Measurements from ENCODE around the gene PHF2.

PHF2 gene

GRCh38 chr9:93677641-93678136, 101.3 kb downstream of the PHF2 start:
- TF ChIP-seq, protein P1, sequence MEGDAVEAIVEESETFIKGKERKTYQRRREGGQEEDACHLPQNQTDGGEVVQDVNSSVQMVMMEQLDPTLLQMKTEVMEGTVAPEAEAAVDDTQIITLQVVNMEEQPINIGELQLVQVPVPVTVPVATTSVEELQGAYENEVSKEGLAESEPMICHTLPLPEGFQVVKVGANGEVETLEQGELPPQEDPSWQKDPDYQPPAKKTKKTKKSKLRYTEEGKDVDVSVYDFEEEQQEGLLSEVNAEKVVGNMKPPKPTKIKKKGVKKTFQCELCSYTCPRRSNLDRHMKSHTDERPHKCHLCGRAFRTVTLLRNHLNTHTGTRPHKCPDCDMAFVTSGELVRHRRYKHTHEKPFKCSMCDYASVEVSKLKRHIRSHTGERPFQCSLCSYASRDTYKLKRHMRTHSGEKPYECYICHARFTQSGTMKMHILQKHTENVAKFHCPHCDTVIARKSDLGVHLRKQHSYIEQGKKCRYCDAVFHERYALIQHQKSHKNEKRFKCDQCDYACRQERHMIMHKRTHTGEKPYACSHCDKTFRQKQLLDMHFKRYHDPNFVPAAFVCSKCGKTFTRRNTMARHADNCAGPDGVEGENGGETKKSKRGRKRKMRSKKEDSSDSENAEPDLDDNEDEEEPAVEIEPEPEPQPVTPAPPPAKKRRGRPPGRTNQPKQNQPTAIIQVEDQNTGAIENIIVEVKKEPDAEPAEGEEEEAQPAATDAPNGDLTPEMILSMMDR (IDR thresholded peaks at IDR 0.05; ENCODE audit: insufficient read depth, low read depth, low read length, missing control alignments), result no peak
- no peak overlapping the region for H3K4me3 ChIP-seq (ENCODE audit: low read depth, low read length)
- no peak for DNase-seq (ENCODE audit: low read depth)

DNA sequence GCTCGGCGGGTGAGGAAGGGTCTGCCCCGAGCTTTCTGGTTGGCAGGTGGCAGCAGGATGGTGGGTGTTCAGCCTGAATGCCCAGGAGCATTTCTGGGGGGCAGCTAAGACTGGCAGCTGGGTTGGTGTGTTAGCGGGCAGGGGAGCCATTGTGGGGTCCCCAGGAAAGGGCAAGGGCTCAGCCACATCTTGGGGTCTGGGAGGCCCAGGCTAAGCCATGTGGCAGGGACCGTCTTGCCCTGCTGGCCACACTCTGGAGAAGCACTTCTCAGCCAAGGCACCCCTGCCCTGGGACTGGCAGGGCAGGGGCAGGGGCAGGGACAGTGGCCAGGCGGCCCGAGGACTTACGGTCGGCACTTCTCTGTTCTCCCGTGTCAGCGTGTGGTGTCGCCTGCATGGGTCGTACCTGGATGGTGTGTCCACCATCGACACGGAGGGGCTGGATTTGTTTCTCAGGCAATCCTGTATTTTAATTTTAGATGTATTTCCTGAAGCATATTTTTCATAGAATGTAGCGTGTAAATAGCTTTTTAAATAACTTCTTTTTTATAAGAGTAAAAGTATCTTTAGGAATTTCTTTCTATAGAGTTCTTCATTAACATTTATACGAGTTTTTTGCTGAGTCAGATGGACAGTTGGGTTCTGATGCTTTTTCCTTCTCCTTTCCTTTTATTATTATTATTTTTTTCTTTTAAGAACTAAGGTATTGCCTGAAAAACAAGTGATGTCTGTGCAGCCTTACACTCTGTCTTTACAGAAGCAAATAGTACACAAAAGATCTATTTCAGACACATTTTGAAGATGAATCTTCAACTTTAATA, 102.0 kb downstream of the PHF2 start:
- H3K4me3 ChIP-seq (ENCODE audit: low read depth, low read length), result no peak overlapping the region
- no peak for DNase-seq (ENCODE audit: low read depth)
- TF ChIP-seq, protein P1 (IDR thresholded peaks at IDR 0.05; ENCODE audit: insufficient read depth, low read depth, low read length, missing control alignments), result no peak

DNA sequence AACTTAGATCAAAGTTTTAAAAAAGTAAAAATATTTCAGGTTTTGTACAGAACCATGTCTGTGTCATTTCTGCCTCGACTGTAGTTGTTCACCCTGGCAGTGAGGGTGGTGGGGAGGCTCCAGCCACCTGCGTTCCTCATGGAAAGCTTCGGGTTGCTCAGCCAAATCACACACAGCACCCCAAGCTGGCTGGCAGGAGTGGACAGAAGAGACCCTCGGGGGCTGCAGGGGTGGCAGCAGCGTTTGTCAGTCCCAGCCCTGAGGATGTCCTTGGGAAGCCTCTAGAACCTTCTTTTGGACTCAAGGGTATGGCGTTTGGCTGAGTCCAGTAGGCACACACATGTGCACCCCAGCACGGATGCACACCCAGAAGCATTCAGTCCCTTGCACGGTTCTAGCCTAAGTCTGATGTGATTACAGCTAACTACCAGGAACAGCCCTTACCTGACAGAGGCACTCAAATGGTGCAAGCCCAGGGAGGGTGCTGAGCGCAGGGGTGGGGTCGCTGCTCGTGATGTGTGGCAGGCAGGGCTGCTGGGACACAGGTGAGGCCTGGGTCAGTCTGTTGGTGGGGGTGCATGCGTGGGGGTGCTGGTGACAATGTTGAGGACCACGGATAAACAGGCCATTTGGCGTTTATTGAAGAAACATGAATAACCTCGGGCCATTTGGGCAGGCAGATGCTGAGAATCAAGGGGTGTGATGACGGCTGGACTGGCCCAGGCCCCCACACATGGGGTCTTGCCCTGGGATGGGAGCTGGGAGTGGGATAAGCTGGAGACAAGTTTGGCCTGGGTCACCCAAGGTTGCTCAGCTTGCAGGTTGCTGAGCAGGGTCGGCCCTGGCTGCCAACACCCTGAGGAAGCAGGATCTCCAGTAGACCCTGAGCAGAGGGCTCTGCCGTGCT, 103.4 kb downstream of the PHF2 start:
- no peak for DNase-seq (ENCODE audit: low read depth)
- TF ChIP-seq, protein P1 (IDR thresholded peaks at IDR 0.05; ENCODE audit: insufficient read depth, low read depth, low read length, missing control alignments), result no peak
- no peak overlapping the region for H3K4me3 ChIP-seq (ENCODE audit: low read depth, low read length)

GRCh38 chr9:93680443-93681268, 104.3 kb downstream of the PHF2 start:
- H3K4me3 ChIP-seq (ENCODE audit: low read depth, low read length), result no peak overlapping the region
- DNase-seq (ENCODE audit: low read depth), result no peak
- TF ChIP-seq, protein P1 (IDR thresholded peaks at IDR 0.05; ENCODE audit: insufficient read depth, low read depth, low read length, missing control alignments), result no peak

DNA sequence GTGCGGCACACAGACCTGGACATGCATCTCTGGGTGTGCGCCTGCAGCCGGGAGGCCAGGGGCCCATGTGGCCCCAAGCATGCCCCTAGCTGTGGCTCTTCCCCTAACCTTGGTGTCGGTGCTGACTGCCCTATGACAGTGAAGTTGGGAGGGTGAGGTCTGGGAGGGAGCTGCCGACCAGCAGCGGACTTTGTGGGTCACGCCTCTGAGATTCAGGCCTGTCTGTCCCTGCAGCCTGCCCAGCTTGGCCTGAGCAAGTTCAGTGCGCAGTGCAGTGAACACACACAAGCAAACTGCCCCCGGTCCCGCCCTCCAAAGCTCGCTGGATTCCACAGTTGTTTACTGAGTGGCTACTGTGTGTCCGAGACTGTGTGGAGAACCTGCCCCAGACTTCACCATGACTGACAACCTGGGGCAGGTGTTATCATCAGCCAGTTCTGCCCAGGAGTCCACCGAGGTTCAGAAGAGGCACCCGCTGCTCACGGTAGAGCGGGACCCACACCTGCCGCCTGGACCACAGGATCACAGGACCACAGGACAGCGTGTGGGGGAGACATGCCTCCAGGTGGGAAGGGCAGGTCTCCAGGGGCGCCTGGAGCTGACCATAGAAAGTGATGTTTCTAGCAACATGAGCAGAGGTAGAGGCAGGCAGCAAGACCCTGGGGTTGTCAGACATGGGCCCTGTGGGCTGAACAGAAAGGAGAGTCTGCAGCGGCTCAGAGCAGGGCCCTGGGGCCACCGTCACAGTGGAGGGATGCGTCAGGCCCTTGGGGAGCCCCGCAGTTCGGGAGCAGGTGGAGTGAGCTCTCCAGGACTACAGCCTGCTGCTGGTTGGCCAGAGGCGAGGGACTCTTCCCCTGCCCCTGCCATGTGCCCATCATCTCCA, 105.1 kb downstream of the PHF2 start:
- DNase-seq (ENCODE audit: low read depth), result no peak
- H3K4me3 ChIP-seq (ENCODE audit: low read depth, low read length), result no peak overlapping the region
- TF ChIP-seq, protein P1 (IDR thresholded peaks at IDR 0.05; ENCODE audit: insufficient read depth, low read depth, low read length, missing control alignments), result no peak
